ENCODE measurements around the gene DNM3.

DNM3 gene

GRCh38 chr1:171873664-171874063 is 32.4 kb downstream of the DNM3 start:
- no peak for DNase-seq

DNA sequence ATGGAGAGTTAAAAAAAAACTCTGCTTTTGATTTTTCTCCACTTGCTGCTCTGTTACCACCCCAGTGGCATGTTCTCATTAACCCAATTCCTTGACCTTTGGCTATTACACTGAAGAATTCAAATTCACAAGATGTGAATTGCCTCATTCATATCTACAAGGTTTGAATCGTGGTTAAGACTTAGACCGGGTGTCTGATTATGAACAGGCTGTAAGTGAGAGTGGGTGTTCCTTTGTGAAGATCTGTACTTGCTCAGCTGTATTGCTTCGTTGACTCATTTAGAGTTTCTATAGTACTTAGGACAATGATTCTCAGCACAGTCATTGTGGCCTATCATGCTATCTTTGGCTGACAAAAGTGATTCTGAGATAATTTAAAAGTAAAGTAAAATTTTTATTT is 36.4 kb downstream of the DNM3 start:
- DNase-seq: no peak

DNA sequence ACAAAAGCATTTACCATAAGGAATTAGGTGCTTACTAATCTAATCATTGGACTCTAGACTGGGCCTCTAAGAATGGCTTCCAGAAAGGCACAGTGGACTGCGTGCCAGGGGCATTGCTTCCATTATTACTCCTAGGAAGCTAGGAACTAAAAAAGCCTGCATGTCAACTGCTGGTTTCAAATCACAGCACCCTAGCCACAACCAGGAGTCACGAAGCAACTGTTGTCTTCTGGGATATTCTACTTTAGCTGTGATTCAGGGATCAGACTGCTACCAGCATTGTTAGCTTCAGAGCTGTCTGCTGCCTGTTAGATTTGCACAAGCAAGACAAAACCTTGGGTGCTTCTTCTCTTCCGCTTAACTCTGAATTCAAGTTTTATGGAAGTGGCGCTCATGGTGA is 38.3 kb downstream of the DNM3 start:
- no peak for DNase-seq

DNA sequence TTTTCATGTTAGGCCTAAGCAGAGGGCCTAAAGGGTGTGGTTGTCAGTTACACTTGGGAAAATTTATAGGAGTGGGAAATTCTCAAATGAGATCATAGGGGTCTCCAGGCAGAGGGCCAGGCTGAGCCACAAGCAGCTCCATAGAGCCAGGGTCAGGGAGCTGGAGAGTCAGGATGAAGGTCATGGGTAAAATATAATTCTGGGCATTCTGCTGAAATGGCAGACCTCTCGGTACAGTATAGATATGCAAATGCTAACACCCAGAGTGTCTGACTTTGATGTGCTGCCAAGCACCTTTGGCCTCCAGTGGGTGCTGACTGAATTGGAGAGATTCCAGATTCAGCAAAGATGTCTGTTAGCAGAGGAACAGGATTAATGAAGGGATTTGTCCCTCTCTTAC is 40.1 kb downstream of the DNM3 start:
- no peak for DNase-seq

- no peak for DNase-seq
These were observed 42.6 kb downstream of the DNM3 start for GRCh38 chr1:171883849-171884248.

DNA sequence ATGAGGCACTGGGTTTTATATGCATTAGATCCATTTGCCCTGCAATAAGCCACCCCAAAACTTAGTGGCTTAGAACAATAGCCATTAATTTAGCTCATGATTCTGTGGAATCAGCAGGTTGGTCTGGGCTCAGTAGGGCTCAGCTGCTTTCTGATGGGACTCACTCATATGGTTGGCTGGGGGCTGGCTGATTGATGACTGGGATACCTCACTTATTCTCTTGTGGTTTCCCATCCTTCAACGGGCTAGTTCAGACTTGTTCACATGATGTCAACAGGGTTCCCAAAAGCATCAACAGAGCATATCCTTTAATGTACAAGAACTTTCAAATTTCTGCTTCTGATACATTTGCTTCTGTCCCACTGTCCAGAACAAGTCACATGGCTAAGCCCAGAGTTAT is 43.2 kb downstream of the DNM3 start:
- DNase-seq: no peak

- DNase-seq: no peak
These were observed 48.8 kb downstream of the DNM3 start for GRCh38 chr1:171890131-171890530.

- no peak for DNase-seq
These were observed 55.8 kb downstream of the DNM3 start for GRCh38 chr1:171896936-171897703.

GRCh38 chr1:171898941-171899340 is 57.6 kb downstream of the DNM3 start:
- no peak for DNase-seq

GRCh38 chr1:171899838-171900237 is 58.5 kb downstream of the DNM3 start:
- DNase-seq: no peak

GRCh38 chr1:171901245-171901644 is 59.9 kb downstream of the DNM3 start:
- no peak for DNase-seq

DNA sequence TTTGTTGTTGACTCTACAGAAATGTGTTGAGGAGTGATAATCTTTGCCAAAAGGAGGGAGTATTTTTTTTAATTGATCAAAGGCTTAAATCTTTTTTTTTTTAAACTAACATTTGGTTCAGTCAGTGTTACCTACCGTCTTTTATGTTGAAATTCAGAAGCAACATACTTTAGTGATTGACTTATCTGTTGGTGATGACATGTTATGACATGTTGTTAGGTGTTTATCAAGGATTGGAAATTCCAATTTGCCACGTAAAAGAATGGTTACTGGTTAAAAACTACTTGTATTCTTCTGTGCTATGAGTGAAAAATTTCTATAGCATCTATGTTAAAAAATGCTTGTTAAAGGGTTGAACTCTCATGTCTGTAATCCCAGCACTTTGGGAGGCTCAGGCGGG is 61.2 kb downstream of the DNM3 start:
- no peak for DNase-seq

GRCh38 chr1:171904778-171905450 is 63.6 kb downstream of the DNM3 start:
- no peak for DNase-seq

GRCh38 chr1:171909711-171910110 is 68.4 kb downstream of the DNM3 start:
- DNase-seq: no peak

DNA sequence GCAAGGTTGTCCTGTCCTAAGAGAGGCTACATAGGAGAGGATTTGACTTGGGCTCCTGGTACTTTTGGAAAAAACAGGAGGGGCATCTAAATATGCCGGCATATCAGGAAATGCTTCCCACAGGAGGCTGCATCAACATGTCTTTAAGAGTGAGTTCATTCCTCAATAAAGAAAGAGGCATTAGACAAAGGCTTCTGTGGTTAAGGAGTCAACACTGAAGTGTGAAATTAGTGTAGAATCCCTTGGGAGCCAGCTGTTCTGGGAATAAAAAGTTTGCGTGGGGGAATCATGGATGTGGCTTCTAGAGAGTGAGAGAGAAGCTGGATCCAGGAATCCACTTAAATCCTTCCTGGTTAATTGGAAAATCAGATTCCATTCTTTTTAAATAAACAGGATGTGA is 69.5 kb downstream of the DNM3 start:
- no peak for DNase-seq

GRCh38 chr1:171911506-171911905 is 70.2 kb downstream of the DNM3 start:
- no peak for DNase-seq

- DNase-seq: no peak
These were observed 71.3 kb downstream of the DNM3 start for GRCh38 chr1:171912509-171913175.

- no peak for DNase-seq
These were observed 72.1 kb downstream of the DNM3 start for GRCh38 chr1:171913385-171913784.

- DNase-seq: no peak
These were observed 75.0 kb downstream of the DNM3 start for GRCh38 chr1:171916315-171916771.

DNA sequence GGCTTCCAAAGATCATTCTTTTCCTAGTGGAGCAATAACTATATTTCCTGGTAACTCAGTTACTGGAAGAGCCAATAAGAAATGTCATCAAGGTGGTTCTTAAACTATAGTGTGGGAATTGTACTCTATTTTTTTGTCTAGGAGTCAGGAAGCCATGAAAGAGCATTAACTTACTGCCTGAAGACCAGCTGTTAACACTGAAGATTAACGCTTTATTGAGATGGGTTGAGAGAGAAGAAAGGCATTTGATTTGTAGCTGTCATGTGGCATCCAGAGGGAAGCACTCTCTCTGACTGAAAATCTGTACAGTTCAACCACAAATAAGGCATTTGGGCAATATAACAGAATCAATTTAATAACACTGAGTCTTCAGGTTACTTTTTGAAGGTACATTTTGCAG is 76.0 kb downstream of the DNM3 start:
- no peak for DNase-seq

- no peak for DNase-seq
These were observed 78.9 kb downstream of the DNM3 start for GRCh38 chr1:171919891-171920887.

GRCh38 chr1:171922999-171923398 is 81.7 kb downstream of the DNM3 start:
- no peak for DNase-seq

GRCh38 chr1:171929121-171929520 is 87.8 kb downstream of the DNM3 start:
- DNase-seq: no peak
